B cell (primary cell): ENCODE results near the gene KIF9. TPM values are rescaled to one million over a fixed set of nuclear protein-coding genes. Genes with fewer than 3 reads are reported as not detected.

Experiments
- ATAC-seq: fragments of 200-7000 bp; cut with Tn5 transposase; one replicate; pipeline ENCODE4 v1.10.0; 2021; ENCODE audit warnings: low read depth, mild to moderate bottlenecking, moderate number of reproducible peaks, moderate library complexity
- CTCF ChIA-PET: fragments of 350-600 bp; sonication (Branson Sonifier 250); formaldehyde crosslinking; loops from one replicate; lab custom pipeline; 2021; ENCODE audit warnings: antibody characterized with exemption, inconsistent platforms; lab: Charles Lee
- POLR2A ChIA-PET: fragments of 350-600 bp; sonication (Branson Sonifier 250); formaldehyde crosslinking; loops from one replicate; lab custom pipeline; 2021; ENCODE audit warnings: antibody characterized with exemption; lab: Charles Lee
- DNase-seq: peaks from one replicate; pipeline ENCODE4 v3.0.0; 2013
- H2AFZ ChIP-seq: 2 replicates; pipeline ENCODE4 v1.6.1; 2012; ENCODE audit warnings: mild to moderate bottlenecking, low read depth, low read length; ENCODE audit not compliant: insufficient read depth, poor library complexity, severe bottlenecking
- H3K27ac ChIP-seq, 2 donors: 1 replicate in 1 of 2; 2 replicates in 1 of 2; pipeline ENCODE4 v1.5.1; 2012 to 2013; ENCODE audit warnings: low read length in 2 of 2, mild to moderate bottlenecking in 2 of 2, moderate library complexity in 1 of 2
- H3K27me3 ChIP-seq, 4 experiments: fragments of 200-600 bp in 1 of 4; sonication (generic) in 1 of 4; replicated peaks in 1 of 4; 1 replicate in 2 of 4; 2 replicates in 2 of 4; pipeline versions ENCODE4 v1.6.1 to v1.7.0; 2013 to 2016; ENCODE audit warnings: low read length in 3 of 4, mild to moderate bottlenecking in 2 of 4, mixed read lengths in 1 of 4, moderate library complexity in 1 of 4; ENCODE audit not compliant: insufficient read depth in 4 of 4, control insufficient read depth in 3 of 4; ENCODE audit errors: control extremely low read depth in 1 of 4
- H3K36me3 ChIP-seq, 2 experiments: replicated peaks in 1 of 2; 1 replicate in 1 of 2; 2 replicates in 1 of 2; pipeline versions ENCODE4 v1.6.1 to v1.7.1; 2013; ENCODE audit warnings: low read length in 1 of 2; ENCODE audit not compliant: insufficient read depth in 2 of 2, control insufficient read depth in 1 of 2; ENCODE audit errors: control extremely low read depth in 1 of 2, extremely low read depth in 1 of 2
- H3K4me1 ChIP-seq, 2 donors: fragments of 200-600 bp in 1 of 2; sonication (generic) in 1 of 2; 1 replicate in 1 of 2; 2 replicates in 1 of 2; pipeline versions ENCODE4 v1.5.1 to v1.6.1; 2013 to 2017; ENCODE audit warnings: low read length in 2 of 2; ENCODE audit not compliant: control insufficient read depth in 2 of 2, insufficient read depth in 2 of 2
- H3K4me2 ChIP-seq: replicated peaks from 2 replicates; pipeline ENCODE3; 2012; ENCODE audit warnings: mild to moderate bottlenecking, low read depth, low read length; ENCODE audit not compliant: poor library complexity, severe bottlenecking
- H3K4me3 ChIP-seq, 5 experiments: fragments of 200-600 bp in 1 of 5; sonication (generic) in 1 of 5; 1 replicate in 3 of 5; 2 replicates in 2 of 5; pipeline versions ENCODE4 v1.5.1 to v1.7.0; 2011 to 2016; ENCODE audit warnings: low read length in 4 of 5, mild to moderate bottlenecking in 4 of 5, low read depth in 2 of 5, control low read depth in 1 of 5, moderate library complexity in 1 of 5; ENCODE audit not compliant: insufficient read depth in 1 of 5; ENCODE audit errors: control extremely low read depth in 1 of 5, extremely low read depth in 1 of 5
- H3K79me2 ChIP-seq: fragments of 200-600 bp; sonication (generic); one replicate; pipeline ENCODE4 v1.6.0; 2016; ENCODE audit warnings: low read length; ENCODE audit not compliant: control insufficient read depth, insufficient read depth
- H3K9ac ChIP-seq: fragments of 200-600 bp; sonication (generic); 2 replicates; pipeline ENCODE4 v1.6.1; 2017; ENCODE audit warnings: mild to moderate bottlenecking, low read length, moderate library complexity
- H3K9me3 ChIP-seq, 3 donors: one replicate each; pipeline versions ENCODE4 v1.6.1 to v1.7.1; 2013; ENCODE audit warnings: low read length in 2 of 3; ENCODE audit not compliant: control insufficient read depth in 2 of 3, insufficient read depth in 1 of 3; ENCODE audit errors: control extremely low read depth in 1 of 3
- H4K20me1 ChIP-seq: 2 replicates; pipeline ENCODE4 v1.6.0; 2012; ENCODE audit warnings: mild to moderate bottlenecking, low read length; ENCODE audit not compliant: insufficient read depth, control insufficient read depth, poor library complexity, severe bottlenecking
- H3K27ac Mint-ChIP-seq: one replicate; pipeline ENCODE4 v1.8.0; 2021; ENCODE audit warnings: mixed read lengths
- H3K27me3 Mint-ChIP-seq: one replicate; pipeline ENCODE4 v1.8.0; 2021; ENCODE audit warnings: mixed read lengths
- H3K4me1 Mint-ChIP-seq: one replicate; pipeline ENCODE4 v1.8.0; 2021; ENCODE audit warnings: mixed read lengths
- H3K4me3 Mint-ChIP-seq: one replicate; pipeline ENCODE4 v1.8.0; 2021; ENCODE audit warnings: mixed read lengths
- H3K9me3 Mint-ChIP-seq: one replicate; pipeline ENCODE4 v1.8.0; 2022; ENCODE audit warnings: mixed read lengths; ENCODE audit not compliant: insufficient read depth
- EZH2 ChIP-seq: IDR thresholded peaks from 2 replicates; pipeline ENCODE4 v1.6.1; 2012; ENCODE audit warnings: borderline replicate concordance, low read depth, mild to moderate bottlenecking, moderate library complexity, low read length; ENCODE audit not compliant: insufficient read depth, poor library complexity, severe bottlenecking
- WGBS: methylation state at CpG from one replicate; pipeline ENCODE4 v1.1.5; 2013; ENCODE audit warnings: missing lambda C conversion rate; ENCODE audit not compliant: insufficient coverage; 5-methylcytosine and 5-hydroxymethylcytosine counted together
- intact Hi-C: fragments of 100-400 bp; cut with micrococcal nuclease; formaldehyde crosslinking; loops from one replicate; pipeline ENCODE4 v1.10.0; 2022
- polyA plus RNA-seq: library from polyadenylated mRNA; depleted of rRNA; stranded (reverse); fragments of >200 nt; gene quantifications from 2 replicates; pipeline ENCODE4 v1.2.3, GENCODE V29; 2012
- total RNA-seq, 2 donors: library from RNA; stranded (reverse); fragments of 120-200 nt in 1 of 2; gene quantifications; 1 replicate in 1 of 2; 2 replicates in 1 of 2; pipeline versions ENCODE4 v1.2.3 to v1.2.4, GENCODE V29; 2013 to 2022
- TF ChIP-seq, protein P1 (sequence below): fragments of 200-600 bp; IDR thresholded peaks from one replicate; pipeline ENCODE4 v1.8.0; 2022; ENCODE audit warnings: antibody characterized with exemption, mild to moderate bottlenecking

The KIF9 gene
- total and polyA plus RNA-seq, 2 donors (not counting 1 experiment from before 2014, with no cell fraction given), result 3.0 to 3.8 TPM

DNA sequence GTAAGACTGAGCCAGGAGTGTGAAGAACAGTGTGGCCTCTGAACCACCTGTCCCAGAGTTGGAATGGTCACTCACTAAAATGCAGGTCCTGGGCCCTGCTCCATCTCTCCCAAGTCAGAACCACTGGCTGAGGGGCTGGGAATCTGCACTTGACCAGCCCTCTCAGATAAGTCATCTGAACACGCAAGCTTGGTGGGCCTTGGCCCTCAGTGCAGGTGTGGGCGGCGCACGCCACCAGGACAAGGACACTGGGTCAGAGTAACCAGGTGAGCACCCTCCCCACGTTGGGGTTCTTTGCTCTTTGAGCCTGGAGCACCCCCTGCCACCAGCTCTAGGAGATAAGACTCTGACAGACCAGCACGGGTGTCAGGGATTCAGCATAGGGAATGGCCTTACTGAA is 42.7 kb downstream of the KIF9 start:
- Mint-ChIP-seq H3K27me3 (no peaks in the 10 kb centered on the region), H3K9me3 (no peaks in the 10 kb centered on the region), H3K4me3 (no peak overlapping the region), H3K27ac (no peak overlapping the region), H3K4me1 (no peaks in the 10 kb centered on the region)
- Histone ChIP-seq H3K4me1 (no peaks in the 10 kb centered on the region), H3K4me3 (no peak overlapping the region), H2AFZ (no peak overlapping the region), H3K9me3 (no peaks in the 10 kb centered on the region), H3K9ac (no peak overlapping the region), H3K36me3 (no peaks in the 10 kb centered on the region), H3K4me2 (no peak overlapping the region), H3K79me2 (no peaks in the 10 kb centered on the region), H3K27ac (no peak overlapping the region), H4K20me1 (no peaks in the 10 kb centered on the region), H3K27me3 (no peaks in the 10 kb centered on the region)
- CTCF ChIA-PET, result no interaction called here
- WGBS, result 90% methylated on average over 6 of the region's 6 CpGs
- POLR2A ChIA-PET, result no interaction called here
- TF ChIP-seq, protein P1, sequence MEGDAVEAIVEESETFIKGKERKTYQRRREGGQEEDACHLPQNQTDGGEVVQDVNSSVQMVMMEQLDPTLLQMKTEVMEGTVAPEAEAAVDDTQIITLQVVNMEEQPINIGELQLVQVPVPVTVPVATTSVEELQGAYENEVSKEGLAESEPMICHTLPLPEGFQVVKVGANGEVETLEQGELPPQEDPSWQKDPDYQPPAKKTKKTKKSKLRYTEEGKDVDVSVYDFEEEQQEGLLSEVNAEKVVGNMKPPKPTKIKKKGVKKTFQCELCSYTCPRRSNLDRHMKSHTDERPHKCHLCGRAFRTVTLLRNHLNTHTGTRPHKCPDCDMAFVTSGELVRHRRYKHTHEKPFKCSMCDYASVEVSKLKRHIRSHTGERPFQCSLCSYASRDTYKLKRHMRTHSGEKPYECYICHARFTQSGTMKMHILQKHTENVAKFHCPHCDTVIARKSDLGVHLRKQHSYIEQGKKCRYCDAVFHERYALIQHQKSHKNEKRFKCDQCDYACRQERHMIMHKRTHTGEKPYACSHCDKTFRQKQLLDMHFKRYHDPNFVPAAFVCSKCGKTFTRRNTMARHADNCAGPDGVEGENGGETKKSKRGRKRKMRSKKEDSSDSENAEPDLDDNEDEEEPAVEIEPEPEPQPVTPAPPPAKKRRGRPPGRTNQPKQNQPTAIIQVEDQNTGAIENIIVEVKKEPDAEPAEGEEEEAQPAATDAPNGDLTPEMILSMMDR, result no peak
- TF ChIP-seq EZH2, result no peak
- intact Hi-C loops, result no loop called here
- no peak for DNase-seq
- ATAC-seq, result no peak

DNA sequence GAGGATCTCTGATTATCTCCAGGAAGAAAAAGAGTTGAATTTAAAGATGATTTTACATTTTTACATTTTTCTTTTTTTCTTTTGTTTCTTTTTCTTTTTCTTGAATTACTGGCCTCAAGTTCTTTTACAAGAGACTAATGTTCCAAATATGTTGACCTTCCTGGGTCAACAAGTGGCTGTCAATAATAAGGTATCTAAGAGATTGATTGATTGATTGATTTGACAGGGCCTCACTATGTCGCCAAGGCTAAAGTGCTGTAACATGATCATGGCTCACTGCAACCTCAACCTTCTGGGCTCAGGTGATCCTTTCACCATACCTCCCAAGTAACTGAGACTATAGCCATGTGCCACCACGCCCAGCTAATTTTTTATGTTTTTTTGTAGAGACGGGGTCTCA is 44.6 kb downstream of the KIF9 start:
- CTCF ChIA-PET, result no interaction called here
- no peaks in the 10 kb centered on the region for H3K4me1 ChIP-seq
- no peak for DNase-seq
- TF ChIP-seq, protein P1, result no peak
- TF ChIP-seq EZH2, result no peak
- H3K27ac ChIP-seq, result no peak overlapping the region
- H3K27ac Mint-ChIP-seq, result no peak overlapping the region
- no peaks in the 10 kb centered on the region for H3K9me3 ChIP-seq
- H3K4me2 ChIP-seq, result no peak overlapping the region
- H3K27me3 Mint-ChIP-seq, result no peaks in the 10 kb centered on the region
- no peaks in the 10 kb centered on the region for H3K27me3 ChIP-seq
- no peaks in the 10 kb centered on the region for H4K20me1 ChIP-seq
- no peaks in the 10 kb centered on the region for H3K9me3 Mint-ChIP-seq
- POLR2A ChIA-PET, result no interaction called here
- H3K4me1 Mint-ChIP-seq, result no peaks in the 10 kb centered on the region
- H3K9ac ChIP-seq, result no peak overlapping the region
- no peak overlapping the region for H3K4me3 ChIP-seq
- H2AFZ ChIP-seq, result no peak overlapping the region
- intact Hi-C loops, result no loop called here
- H3K79me2 ChIP-seq, result no peaks in the 10 kb centered on the region
- H3K4me3 Mint-ChIP-seq, result no peak overlapping the region
- ATAC-seq, result no peak
- no peaks in the 10 kb centered on the region for H3K36me3 ChIP-seq
- no CpG with 5 or more reads among the region's 3 CpGs for WGBS
